ENCODE data around the gene SRF. TPM values are rescaled to one million over a fixed set of nuclear protein-coding genes. Genes with fewer than 3 reads are reported as not detected.
A peak's percentile ranks its signal among the peaks of the same experiment; 100 is the strongest.

The SRF gene
- total RNA-seq, 1 donor from 2014 or later: 20.7 TPM

GRCh38 chr6:43222418-43223059 lies 51.5 kb downstream of the SRF start:
- no peak overlapping the region for H3K27ac Mint-ChIP-seq (ENCODE audit: unreplicated experiment)
- peaks cover 4% of the 10 kb centered on the region for H3K9me3 Mint-ChIP-seq (ENCODE audit: unreplicated experiment)
- H3K27me3 Mint-ChIP-seq (ENCODE audit: unreplicated experiment): peaks cover 17% of the 10 kb centered on the region
- no peaks in the 10 kb centered on the region for H3K36me3 Mint-ChIP-seq (ENCODE audit: unreplicated experiment)
- TF ChIP-seq, protein P1, sequence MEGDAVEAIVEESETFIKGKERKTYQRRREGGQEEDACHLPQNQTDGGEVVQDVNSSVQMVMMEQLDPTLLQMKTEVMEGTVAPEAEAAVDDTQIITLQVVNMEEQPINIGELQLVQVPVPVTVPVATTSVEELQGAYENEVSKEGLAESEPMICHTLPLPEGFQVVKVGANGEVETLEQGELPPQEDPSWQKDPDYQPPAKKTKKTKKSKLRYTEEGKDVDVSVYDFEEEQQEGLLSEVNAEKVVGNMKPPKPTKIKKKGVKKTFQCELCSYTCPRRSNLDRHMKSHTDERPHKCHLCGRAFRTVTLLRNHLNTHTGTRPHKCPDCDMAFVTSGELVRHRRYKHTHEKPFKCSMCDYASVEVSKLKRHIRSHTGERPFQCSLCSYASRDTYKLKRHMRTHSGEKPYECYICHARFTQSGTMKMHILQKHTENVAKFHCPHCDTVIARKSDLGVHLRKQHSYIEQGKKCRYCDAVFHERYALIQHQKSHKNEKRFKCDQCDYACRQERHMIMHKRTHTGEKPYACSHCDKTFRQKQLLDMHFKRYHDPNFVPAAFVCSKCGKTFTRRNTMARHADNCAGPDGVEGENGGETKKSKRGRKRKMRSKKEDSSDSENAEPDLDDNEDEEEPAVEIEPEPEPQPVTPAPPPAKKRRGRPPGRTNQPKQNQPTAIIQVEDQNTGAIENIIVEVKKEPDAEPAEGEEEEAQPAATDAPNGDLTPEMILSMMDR (IDR thresholded peaks at IDR 0.05; ENCODE audit: partially characterized antibody, unreplicated experiment): no peak
- H3K4me1 Mint-ChIP-seq (ENCODE audit: low read depth, unreplicated experiment): no peaks in the 10 kb centered on the region
- no peak overlapping the region for H3K4me3 Mint-ChIP-seq (ENCODE audit: unreplicated experiment)
- DNase-seq: no peak

DNA sequence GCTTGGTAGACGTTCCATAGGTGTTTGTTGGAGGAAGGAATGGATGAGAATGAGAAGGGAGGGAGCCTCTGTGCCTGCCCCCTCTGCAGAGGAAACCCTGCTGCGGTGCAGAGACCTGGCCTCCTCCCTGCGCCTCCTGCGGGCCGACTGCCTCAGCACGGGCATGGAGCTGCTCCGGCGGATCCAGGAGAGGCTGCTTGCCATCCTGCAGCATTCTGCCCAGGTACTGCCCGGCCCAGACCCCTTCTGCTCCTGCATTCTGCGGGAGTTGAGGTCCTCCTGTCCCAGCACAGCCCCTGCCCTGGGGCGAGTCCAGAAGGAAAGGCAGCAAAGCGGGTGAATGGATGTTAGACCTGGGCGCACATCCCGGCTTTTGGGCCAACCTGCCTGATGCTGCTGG lies 52.1 kb downstream of the SRF start:
- H3K27ac Mint-ChIP-seq (ENCODE audit: unreplicated experiment): no peak overlapping the region
- TF ChIP-seq, protein P1 (IDR thresholded peaks at IDR 0.05; ENCODE audit: partially characterized antibody, unreplicated experiment): no peak
- no peak for DNase-seq
- H3K36me3 Mint-ChIP-seq (ENCODE audit: unreplicated experiment): no peaks in the 10 kb centered on the region
- no peaks in the 10 kb centered on the region for H3K4me1 Mint-ChIP-seq (ENCODE audit: low read depth, unreplicated experiment)
- H3K9me3 Mint-ChIP-seq (ENCODE audit: unreplicated experiment): peaks cover 3% of the 10 kb centered on the region
- H3K4me3 Mint-ChIP-seq (ENCODE audit: unreplicated experiment): no peak overlapping the region
- H3K27me3 Mint-ChIP-seq (ENCODE audit: unreplicated experiment): peaks cover 17% of the 10 kb centered on the region

- Mint-ChIP-seq H3K27me3 (ENCODE audit: unreplicated experiment) (peaks cover 22% of the 10 kb centered on the region), H3K9me3 (ENCODE audit: unreplicated experiment) (peaks cover 3% of the 10 kb centered on the region), H3K27ac (ENCODE audit: unreplicated experiment) (no peak overlapping the region), H3K4me1 (ENCODE audit: low read depth, unreplicated experiment) (no peaks in the 10 kb centered on the region), H3K36me3 (ENCODE audit: unreplicated experiment) (peaks cover 2% of the 10 kb centered on the region), H3K4me3 (ENCODE audit: unreplicated experiment) (no peak overlapping the region)
- no peak for DNase-seq
- TF ChIP-seq, protein P1 (IDR thresholded peaks at IDR 0.05; ENCODE audit: partially characterized antibody, unreplicated experiment): no peak
These were observed 55.3 kb downstream of the SRF start for GRCh38 chr6:43226192-43226851.

DNA sequence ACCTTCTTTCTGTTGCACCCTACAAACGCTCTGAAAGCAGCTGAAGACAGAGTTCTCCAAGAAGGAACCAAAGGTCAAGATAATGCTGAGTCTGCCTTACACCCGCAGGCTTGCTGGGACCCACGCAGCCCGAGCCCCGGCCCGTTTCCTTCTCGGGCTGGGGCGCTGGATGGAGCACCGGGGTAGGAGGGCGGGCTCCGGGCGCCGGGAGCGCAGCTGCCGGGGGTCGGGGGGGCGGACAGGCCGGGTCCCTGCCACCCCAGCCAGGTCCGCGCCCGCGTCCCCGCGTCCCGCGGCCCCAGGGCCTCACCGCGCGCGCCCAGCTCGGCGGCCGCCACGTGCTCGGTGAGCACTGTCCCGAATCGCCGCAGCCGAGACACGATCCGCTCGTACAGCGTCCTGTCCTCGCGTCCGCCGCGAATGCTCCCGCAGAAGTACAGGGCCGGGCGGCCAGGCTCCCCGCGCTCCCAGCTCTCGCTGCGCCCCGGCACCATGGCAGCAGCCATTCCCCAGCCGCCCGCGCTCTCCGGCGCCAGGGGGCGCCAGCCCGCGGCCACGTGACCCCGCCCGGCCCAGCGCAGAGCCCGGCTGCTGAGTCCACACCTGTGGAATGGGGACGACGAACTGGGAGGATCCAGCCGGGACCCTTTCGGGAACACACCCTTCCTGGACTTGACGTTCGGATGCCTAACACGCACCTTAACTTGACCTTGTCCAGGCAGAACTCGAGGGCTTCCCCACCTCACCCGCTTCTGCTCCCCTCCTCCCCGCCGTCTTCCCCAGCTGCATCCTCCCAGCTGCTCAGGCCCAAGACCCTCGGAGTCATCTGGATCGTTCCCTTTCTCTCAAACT lies 58.1 kb downstream of the SRF start, which contains the start of gene DNPH1:
DNPH1 (minus strand) TSS at position 531 of the 852 bp plus-strand sequence; CDS start at position 506, 25 bp downstream.
- Mint-ChIP-seq H3K4me3 (ENCODE audit: unreplicated experiment) (peak within 1 kb of the TSS; percentile 81), H3K4me1 (ENCODE audit: low read depth, unreplicated experiment) (no peaks in the 10 kb centered on the region), H3K27me3 (ENCODE audit: unreplicated experiment) (peaks cover 18% of the 10 kb centered on the region), H3K36me3 (ENCODE audit: unreplicated experiment) (peaks cover 5% of the 10 kb centered on the region), H3K27ac (ENCODE audit: unreplicated experiment) (no peak within 1 kb of the TSS), H3K9me3 (ENCODE audit: unreplicated experiment) (peaks cover 6% of the 10 kb centered on the region)
- TF ChIP-seq, protein P1 (IDR thresholded peaks at IDR 0.05; ENCODE audit: partially characterized antibody, unreplicated experiment): peak; percentile 95
- DNase-seq: peak; percentile 86

Measured in glutamatergic neuron (in vitro differentiated cells).